A204.1 (cell line): ENCODE measurements around the gene ATP8A1.

Source experiments
- FAIRE-seq: peaks from 2 replicates; lab custom pipeline; 2012; peaks lifted over from hg19 to GRCh38; lab: Jason Lieb, UNC

ATP8A1 gene

GRCh38 chr4:42566835-42567234 is 90.1 kb downstream of the ATP8A1 start:
- FAIRE-seq, result no peak

DNA sequence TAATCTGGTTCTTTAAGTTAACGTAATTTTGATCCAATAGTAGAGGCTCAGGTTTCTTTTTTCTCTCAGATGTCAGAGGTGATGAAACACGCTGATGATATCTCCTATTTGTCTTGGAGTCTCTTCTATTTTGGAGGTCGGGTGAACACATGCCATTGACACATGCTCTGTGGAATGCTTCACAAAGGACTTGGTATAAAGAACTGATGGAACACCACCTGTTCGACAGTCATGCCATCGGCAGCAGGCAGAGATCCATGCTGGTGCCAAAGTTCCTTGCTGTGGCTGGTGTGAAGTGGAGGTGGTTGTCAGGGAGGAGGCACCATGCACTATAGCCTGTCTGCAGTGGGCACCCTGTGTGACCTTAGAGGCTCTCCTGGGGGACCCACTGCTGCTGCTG is 94.9 kb downstream of the ATP8A1 start:
- no peak for FAIRE-seq

GRCh38 chr4:42561031-42561430 is 95.9 kb downstream of the ATP8A1 start:
- FAIRE-seq, result no peak

DNA sequence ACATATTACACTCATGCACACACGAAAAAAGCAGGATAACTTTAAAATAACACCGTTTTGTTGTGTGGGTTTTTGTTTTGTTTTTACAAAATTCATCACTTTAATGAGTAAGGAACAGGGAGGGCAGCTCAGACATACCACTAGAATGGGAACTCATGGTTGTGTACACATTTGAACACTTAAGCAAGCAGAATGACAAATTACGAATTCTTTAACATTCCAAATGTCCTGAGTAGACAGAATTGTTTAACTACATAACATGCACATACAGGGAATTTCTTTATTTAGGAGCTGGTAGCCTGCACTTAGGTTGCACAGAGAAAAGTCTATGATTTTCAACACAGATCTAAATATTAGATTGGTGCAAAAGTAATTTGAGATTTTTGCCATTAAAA is 96.4 kb downstream of the ATP8A1 start:
- FAIRE-seq, result no peak

- no peak for FAIRE-seq
These were observed 98.7 kb downstream of the ATP8A1 start for GRCh38 chr4:42558156-42558555.

- FAIRE-seq, result no peak
These were observed 101.1 kb downstream of the ATP8A1 start for GRCh38 chr4:42555828-42556227.

- FAIRE-seq, result no peak
These were observed 102.8 kb downstream of the ATP8A1 start for GRCh38 chr4:42554072-42554471.

- no peak for FAIRE-seq
These were observed 107.0 kb downstream of the ATP8A1 start for GRCh38 chr4:42549896-42550295.

DNA sequence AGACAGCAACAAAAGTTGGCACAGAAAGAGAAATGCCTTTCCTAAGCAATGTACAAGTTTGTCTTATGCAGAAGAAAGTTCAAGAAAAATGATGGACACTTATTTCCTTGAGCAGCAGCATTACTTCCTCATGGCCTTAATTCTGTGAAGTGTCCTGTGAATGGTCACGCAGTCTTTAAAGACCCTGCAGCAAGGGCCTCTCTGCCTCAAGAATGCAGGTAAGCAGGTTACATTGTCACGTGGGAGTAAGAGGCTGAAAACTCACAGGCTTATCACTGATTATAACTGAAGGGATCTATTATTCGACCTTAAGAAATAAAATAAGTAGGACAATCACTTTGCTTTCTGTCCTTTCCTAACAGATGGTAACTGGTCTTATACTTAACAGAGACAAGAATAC is 109.1 kb downstream of the ATP8A1 start:
- FAIRE-seq, result no peak

DNA sequence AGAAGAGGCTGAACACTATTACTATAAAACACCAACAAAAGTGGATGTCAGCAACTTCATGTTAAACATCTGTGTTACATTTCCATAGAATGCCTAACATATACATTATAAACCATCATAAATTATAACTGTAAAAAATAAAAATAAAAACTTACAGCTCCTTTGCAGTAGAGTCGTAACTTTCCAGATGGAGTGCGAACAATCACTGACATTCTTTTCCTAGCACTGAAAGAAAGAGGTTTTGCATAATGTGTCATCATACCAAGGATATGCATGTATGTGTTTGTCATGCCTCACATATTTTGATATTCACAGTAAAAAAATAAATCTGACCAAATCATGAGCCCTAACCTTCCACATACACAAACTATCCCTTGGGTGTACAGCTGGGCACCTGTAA is 113.1 kb downstream of the ATP8A1 start:
- no peak for FAIRE-seq

DNA sequence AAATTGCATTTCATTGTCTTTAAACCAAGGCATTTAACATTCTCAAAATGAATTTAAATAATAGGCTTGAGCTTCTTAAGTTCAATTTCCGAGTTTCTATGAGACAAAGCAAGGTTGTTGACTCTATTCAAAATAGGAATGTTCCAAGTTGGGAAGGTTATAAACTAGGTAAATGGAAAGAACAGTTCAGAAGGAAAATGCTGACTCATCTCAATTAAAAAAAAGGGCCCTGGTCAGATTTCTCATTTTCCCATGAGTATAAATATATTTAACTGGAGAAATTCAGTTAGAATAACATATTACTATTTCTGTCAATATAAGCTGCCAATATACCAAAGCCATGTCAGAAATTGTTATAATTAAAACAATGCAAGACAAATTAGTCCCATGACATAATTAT is 113.8 kb downstream of the ATP8A1 start:
- FAIRE-seq, result no peak

DNA sequence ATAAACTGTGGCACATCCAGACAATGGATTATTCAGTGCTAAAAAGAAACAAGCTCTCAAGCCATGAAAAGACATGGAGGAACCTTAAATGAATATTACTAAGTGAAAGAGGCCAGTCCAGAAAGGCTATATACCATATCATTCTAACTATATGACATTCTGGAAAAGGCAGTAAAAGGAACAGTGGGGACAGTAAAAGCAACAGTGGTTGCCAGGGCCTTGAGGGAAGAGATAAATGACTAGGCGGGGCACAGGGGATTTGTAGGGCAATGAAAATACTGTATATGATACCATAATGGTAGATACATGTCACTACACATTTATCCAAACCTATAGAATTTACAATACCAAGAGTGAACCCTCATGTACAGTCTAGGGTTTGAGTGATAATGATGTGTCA is 115.3 kb downstream of the ATP8A1 start:
- FAIRE-seq, result no peak

DNA sequence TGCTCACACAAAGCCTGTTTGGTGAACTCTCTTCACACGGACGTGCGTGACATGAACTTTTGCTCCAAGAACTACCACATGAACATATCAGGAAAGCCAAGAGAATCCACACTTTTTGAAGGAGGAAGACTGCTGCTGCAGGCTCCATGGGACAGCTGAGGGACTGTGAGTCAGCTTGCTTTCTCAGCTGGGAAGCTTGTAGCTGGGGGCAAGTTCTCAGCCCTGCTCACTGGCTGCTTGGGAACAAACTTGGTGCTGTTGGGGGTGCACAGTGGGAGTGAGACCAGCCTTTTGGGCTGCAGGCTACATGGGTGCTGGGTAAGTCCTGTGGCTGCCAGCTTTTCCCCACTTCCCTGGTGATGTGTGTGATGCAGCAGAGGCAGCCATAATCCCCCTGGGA is 123.9 kb downstream of the ATP8A1 start:
- no peak for FAIRE-seq

DNA sequence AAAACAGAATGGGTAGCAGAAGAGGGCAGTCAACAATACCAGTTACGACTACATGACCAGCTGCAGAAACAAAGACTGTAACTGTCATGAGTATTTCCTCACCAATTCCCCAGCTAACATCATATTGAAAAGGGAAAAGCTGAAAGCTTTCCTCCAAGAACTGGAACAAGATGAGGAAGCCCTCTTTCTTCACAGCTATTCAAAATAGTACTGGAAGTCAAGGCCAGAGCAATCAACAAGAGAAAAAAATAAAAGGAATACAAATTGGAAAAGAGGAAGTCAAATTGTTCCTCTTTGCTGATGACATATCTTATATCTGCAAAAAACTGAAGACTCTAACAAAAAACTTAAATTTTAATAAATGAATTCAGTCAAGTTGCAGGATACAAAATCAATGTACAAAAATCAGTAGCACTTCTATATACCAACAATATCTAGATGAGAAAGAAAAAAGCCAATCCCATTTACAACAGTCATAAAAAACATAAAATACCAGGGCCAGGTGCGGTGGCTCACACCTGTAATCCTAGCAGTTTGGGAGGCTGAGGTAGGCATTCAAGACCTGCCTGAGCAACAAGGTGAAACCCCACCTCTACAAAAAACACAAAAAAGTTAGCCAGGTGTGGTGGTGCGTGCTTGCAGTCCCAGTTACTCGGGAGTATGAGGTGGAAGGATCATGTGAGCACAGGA is 125.4 kb downstream of the ATP8A1 start:
- FAIRE-seq, result no peak

DNA sequence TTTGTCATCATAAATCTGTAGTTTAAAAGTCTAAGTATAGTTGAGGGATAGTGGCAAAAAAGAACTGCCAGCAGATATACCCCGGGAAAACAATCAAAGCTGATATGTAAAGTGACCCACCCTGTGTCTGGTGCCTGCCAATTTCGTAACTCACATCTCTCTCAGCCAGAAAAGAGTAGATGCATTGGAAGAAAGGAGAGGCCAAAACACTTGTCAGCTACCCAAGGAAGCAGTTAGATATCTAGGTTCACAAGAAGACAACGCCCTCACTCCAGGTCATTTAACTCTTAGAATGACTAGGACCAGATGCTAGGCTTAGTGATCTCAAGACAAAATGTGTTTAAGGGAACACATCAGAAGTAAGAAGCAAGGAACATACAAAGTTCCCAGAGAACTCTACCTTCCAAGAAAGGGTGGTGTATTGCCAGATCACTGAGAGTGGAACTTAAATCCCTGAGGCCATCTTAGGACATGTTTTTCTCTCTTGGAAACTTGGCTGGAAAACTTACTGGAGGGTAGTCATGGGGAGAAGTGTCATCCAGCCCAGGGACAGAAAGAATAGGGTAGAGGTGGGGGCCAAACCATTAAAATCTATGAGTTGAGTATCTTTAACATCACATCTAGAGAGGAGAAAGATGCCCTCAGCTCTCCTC is 133.7 kb downstream of the ATP8A1 start:
- FAIRE-seq, result no peak

GRCh38 chr4:42519803-42520417 is 137.0 kb downstream of the ATP8A1 start:
- FAIRE-seq, result peak; percentile 97

GRCh38 chr4:42515156-42515884 is 141.6 kb downstream of the ATP8A1 start:
- no peak for FAIRE-seq

DNA sequence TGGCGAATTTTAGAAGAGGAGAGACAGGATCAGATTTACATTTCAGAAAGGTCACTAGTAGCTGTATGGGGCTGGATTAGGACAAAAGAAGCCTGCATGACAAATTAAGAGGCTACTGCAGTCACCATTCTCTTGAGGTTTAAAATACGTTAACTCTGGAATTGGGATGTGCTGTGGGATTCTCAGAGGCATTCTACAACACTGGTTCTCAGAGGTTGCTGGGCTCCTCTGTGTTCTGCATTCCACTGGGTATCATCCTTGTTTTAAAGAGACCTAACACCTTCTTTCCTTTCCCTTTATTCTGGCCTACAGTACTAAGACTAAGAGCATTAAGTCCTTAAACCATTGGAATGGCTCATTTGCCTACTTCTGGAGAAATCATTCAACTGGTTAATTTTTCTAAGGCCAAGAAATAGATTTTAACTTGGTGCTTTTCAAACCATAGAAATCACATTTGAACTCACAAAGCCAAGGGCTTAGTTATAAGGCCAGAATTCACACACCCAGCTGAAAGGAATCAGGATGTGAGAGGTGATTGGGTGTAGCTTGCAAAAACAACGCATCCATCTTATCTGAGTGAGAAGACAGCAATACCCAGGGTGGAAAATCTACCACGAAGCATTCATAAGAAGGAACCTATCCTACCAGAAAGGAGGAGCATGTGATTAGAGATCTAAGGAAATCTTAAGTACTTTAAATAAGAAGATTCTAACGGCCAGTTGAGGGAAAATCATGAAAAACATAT is 143.0 kb downstream of the ATP8A1 start:
- no peak for FAIRE-seq

GRCh38 chr4:42512226-42512625 is 144.7 kb downstream of the ATP8A1 start:
- FAIRE-seq, result no peak

- no peak for FAIRE-seq
These were observed 146.7 kb downstream of the ATP8A1 start for GRCh38 chr4:42510225-42510624.

GRCh38 chr4:42501624-42502401 is 155.1 kb downstream of the ATP8A1 start:
- FAIRE-seq, result no peak

DNA sequence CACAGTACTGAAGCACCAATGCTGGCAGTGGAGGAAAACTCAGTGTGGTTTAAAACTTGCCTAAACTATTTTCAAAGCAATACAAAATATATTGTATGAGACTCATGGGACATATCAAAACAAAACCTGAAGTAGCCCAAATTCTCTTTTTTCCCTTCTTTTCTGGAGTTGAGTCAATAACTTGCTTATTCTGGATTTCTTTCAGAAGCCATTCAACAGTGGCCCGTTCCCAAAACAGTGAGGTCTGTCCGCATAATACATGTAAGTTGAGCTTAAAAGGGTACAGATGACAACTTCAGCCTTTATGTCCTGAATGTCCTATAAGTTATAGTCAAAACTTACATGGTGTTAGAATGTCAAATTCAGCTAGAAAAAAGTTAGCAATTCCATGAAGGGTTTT is 158.9 kb downstream of the ATP8A1 start:
- FAIRE-seq, result no peak
